Measurements from ENCODE around the gene EFCAB6. TPM values are rescaled to one million over a fixed set of nuclear protein-coding genes. Genes with fewer than 3 reads are reported as not detected.

The EFCAB6 gene
- total RNA-seq, 6 donors from 2014 or later, result 2.4 to 94.3 (median 6.6) TPM

DNA sequence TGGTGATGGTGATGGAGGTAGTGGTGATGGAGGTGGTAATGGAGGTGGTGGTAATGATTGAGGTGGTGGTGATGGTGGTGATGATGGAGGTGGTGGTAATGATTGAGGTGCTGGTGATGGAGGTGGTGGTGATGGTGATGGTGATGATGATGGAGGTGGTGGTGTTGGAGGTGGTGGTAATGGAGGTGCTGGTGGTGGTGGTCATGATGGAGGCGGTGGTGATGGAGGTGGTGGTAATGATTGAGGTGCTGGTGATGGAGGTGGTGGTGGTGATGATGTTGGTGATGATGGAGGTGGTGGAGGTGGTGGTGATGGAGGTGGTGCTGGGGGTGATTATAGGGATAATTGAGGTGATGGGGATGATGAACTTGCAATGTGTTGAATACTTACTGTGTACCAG lies 320.4 kb downstream of the EFCAB6 start:
- TF ChIP-seq EP300 (IDR thresholded peaks at IDR 0.05) (no peak), POLR2A (IDR thresholded peaks at IDR 0.05) (no peak), POLR2AphosphoS5 (IDR thresholded peaks at IDR 0.05) (no peak)
- TF ChIP-seq, protein P1, sequence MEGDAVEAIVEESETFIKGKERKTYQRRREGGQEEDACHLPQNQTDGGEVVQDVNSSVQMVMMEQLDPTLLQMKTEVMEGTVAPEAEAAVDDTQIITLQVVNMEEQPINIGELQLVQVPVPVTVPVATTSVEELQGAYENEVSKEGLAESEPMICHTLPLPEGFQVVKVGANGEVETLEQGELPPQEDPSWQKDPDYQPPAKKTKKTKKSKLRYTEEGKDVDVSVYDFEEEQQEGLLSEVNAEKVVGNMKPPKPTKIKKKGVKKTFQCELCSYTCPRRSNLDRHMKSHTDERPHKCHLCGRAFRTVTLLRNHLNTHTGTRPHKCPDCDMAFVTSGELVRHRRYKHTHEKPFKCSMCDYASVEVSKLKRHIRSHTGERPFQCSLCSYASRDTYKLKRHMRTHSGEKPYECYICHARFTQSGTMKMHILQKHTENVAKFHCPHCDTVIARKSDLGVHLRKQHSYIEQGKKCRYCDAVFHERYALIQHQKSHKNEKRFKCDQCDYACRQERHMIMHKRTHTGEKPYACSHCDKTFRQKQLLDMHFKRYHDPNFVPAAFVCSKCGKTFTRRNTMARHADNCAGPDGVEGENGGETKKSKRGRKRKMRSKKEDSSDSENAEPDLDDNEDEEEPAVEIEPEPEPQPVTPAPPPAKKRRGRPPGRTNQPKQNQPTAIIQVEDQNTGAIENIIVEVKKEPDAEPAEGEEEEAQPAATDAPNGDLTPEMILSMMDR (IDR thresholded peaks at IDR 0.05), result no peak
- H3K27me3 ChIP-seq, result no peaks in the 10 kb centered on the region
- no peak for DNase-seq

DNA sequence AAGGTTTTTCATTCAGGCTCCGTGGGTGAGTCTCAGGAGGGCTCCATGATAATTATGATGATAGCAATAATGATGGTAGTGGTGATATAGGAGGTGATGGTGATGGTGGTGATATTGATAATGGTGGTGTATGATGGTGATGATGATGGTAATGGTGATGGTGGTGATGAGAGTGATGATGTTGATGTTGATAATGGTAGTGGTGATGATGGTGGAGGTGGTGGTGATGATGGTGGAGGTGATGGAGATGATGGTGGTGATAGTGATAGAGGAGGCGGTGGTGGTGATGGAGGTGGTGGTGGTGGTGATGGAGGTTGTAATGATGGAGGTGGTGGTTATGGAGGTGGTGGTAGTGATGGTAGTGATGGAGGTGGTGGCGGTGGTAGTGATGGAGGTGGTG lies 320.9 kb downstream of the EFCAB6 start:
- 57 to 62% methylated on average over 3 of the region's 3 CpGs for WGBS, 2 donors
- no peak for ATAC-seq (ENCODE audit: low FRiP score in 2 of 2)
- Histone ChIP-seq H3K4me3 (no peak overlapping the region), H3K36me3 (no peaks in the 10 kb centered on the region), H3K4me1 (no peaks in the 10 kb centered on the region), H3K27ac (no peak overlapping the region), H3K9me3 (no peaks in the 10 kb centered on the region), H3K27me3 (no peaks in the 10 kb centered on the region)
- TF ChIP-seq, protein P1 (IDR thresholded peaks at IDR 0.05), result no peak
- TF ChIP-seq POLR2A (IDR thresholded peaks at IDR 0.05) (no peak), EP300 (IDR thresholded peaks at IDR 0.05) (no peak), POLR2AphosphoS5 (IDR thresholded peaks at IDR 0.05) (no peak)
- DNase-seq, result no peak

More for the DNA sequence above, 320.4 kb downstream of the EFCAB6 start:
- 94 to 100% methylated on average over 1 of the region's 1 CpG for WGBS, 2 donors
- Histone ChIP-seq H3K27ac (no peak overlapping the region), H3K4me3 (no peak overlapping the region), H3K9me3 (no peaks in the 10 kb centered on the region), H3K36me3 (no peaks in the 10 kb centered on the region), H3K4me1 (no peaks in the 10 kb centered on the region)
- no peak for ATAC-seq (ENCODE audit: low FRiP score in 2 of 2)

DNA sequence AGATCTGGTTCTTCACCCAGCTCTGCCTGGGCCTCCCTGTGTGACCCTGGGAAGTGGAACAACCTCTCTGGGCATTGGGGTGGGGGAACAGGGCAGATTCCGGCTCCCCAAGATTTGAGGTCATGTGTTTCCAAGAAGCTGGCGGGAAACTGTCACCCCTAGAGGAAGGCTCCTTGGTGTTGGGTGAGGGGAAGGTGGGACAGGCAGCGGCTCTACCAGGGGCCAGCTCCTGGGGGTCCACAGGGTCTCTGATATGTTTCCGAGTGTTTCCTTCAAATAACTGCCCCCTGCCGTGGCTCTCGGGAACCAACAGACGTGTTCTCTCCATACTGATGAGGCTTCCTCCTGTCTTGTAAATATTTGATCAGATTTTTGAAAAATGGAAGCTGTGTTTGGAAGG lies 321.8 kb downstream of the EFCAB6 start:
- WGBS, 2 donors, result 82 to 84% methylated on average over 7 of the region's 7 CpGs
- no peak for TF ChIP-seq POLR2A (IDR thresholded peaks at IDR 0.05)
- no peak for TF ChIP-seq EP300 (IDR thresholded peaks at IDR 0.05)
- TF ChIP-seq POLR2AphosphoS5 (IDR thresholded peaks at IDR 0.05), result no peak
- TF ChIP-seq, protein P1 (IDR thresholded peaks at IDR 0.05), result no peak
- no peak for ATAC-seq (ENCODE audit: low FRiP score in 2 of 2)

DNA sequence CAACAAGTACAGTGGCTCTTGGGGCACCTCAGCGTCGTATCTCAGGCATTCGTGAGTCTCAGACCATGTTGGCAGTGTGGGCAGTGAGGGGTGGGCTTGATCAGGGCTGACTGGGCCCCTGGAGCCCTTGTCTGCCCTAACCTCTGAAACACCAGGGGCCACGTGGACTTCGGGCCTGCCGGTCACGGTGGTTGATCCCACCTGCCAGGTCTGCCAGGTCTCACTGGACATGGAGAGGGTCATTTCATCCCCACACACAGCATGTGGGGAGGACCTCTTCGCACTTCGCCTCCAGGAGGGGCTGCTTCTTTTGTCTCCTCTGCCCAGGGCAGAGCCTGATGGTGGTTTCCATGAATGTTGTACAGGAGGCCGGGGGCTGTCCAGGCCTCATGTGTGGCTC lies 323.2 kb downstream of the EFCAB6 start:
- TF ChIP-seq, protein P1 (IDR thresholded peaks at IDR 0.05), result no peak
- TF ChIP-seq POLR2AphosphoS5 (IDR thresholded peaks at IDR 0.05), result no peak
- TF ChIP-seq POLR2A (IDR thresholded peaks at IDR 0.05), result no peak
- no peak for TF ChIP-seq EP300 (IDR thresholded peaks at IDR 0.05)
- WGBS, 2 donors, result 80% methylated on average over 10 of the region's 10 CpGs; no CpG with 5 or more reads in 1 of the 2 donors
- Histone ChIP-seq H3K4me3 (no peak overlapping the region), H3K9me3 (no peaks in the 10 kb centered on the region), H3K27me3 (no peaks in the 10 kb centered on the region), H3K36me3 (no peaks in the 10 kb centered on the region), H3K27ac (no peak overlapping the region), H3K4me1 (no peaks in the 10 kb centered on the region)
- no peak for ATAC-seq (ENCODE audit: low FRiP score in 2 of 2)
- DNase-seq, result no peak

More for the DNA sequence above, 321.8 kb downstream of the EFCAB6 start:
- H3K4me1 ChIP-seq, result no peaks in the 10 kb centered on the region
- H3K4me3 ChIP-seq, result no peak overlapping the region
- H3K27ac ChIP-seq, result no peak overlapping the region
- H3K9me3 ChIP-seq, result no peaks in the 10 kb centered on the region
- no peak for DNase-seq
- no peaks in the 10 kb centered on the region for H3K36me3 ChIP-seq
- H3K27me3 ChIP-seq, result no peaks in the 10 kb centered on the region
